Caco-2 (cell line): Measurements from ENCODE around the gene MYOCOS. TPM values are rescaled to one million over a fixed set of nuclear protein-coding genes. Genes with fewer than 3 reads are reported as not detected.
A peak's percentile ranks its signal among the peaks of the same experiment; 100 is the strongest.

Experiments used
- BruUV-seq: library from RNA; stranded (reverse); fragments of 400-500 nt; replicated peaks from 2 replicates; lab custom pipeline; 2021; lab: Mats Ljungman, UMichigan
- CTCF ChIA-PET: fragments of 300-600 bp; sonication (Branson Sonifier 250); formaldehyde crosslinking; loops from one replicate; lab custom pipeline; 2022; ENCODE audit warnings: antibody characterized with exemption; lab: Charles Lee
- POLR2A ChIA-PET: fragments of 300-600 bp; sonication (Branson Sonifier 250); formaldehyde crosslinking; loops from one replicate; lab custom pipeline; 2022; ENCODE audit warnings: antibody characterized with exemption; lab: Charles Lee
- DNase-seq, 2 experiments: peaks; one replicate each; pipeline versions ENCODE4 v3.0.0 to v3.0.0-alpha.2; 2020 to 2022
- H3K27me3 ChIP-seq: replicated peaks from 2 replicates; pipeline ENCODE4 v1.6.0; 2011; ENCODE audit warnings: low read length; ENCODE audit not compliant: control insufficient read depth, insufficient read depth
- H3K36me3 ChIP-seq: 2 replicates; pipeline ENCODE4 v1.5.1; 2011; ENCODE audit warnings: low read length; ENCODE audit not compliant: control insufficient read depth, insufficient read depth
- H3K4me1 ChIP-seq: fragments of 250-450 bp; sonication (Bioruptor Pico); 2 replicates; pipeline ENCODE4 v1.5.1; 2020; ENCODE audit warnings: mild to moderate bottlenecking
- H3K4me3 ChIP-seq: 2 replicates; pipeline ENCODE4 v1.5.1; 2011; ENCODE audit warnings: low read depth, mild to moderate bottlenecking, control low read depth, low read length
- H3K9me3 ChIP-seq: fragments of 250-450 bp; sonication (Bioruptor Pico); 2 replicates; pipeline ENCODE4 v1.5.1; 2020; ENCODE audit warnings: mild to moderate bottlenecking, moderate library complexity
- H3K27ac Mint-ChIP-seq: one replicate; pipeline ENCODE4 v1.8.0; 2022; ENCODE audit warnings: mixed read lengths; ENCODE audit not compliant: unreplicated experiment
- H3K27me3 Mint-ChIP-seq: one replicate; pipeline ENCODE4 v1.8.0; 2022; ENCODE audit warnings: mixed read lengths; ENCODE audit not compliant: insufficient read depth, unreplicated experiment
- H3K36me3 Mint-ChIP-seq: one replicate; pipeline ENCODE4 v1.8.0; 2022; ENCODE audit warnings: mild to moderate bottlenecking, mixed read lengths; ENCODE audit not compliant: insufficient read depth, unreplicated experiment
- H3K4me1 Mint-ChIP-seq: one replicate; pipeline ENCODE4 v1.8.0; 2022; ENCODE audit warnings: low read depth, mixed read lengths; ENCODE audit not compliant: unreplicated experiment
- H3K4me3 Mint-ChIP-seq: one replicate; pipeline ENCODE4 v1.8.0; 2022; ENCODE audit warnings: mild to moderate bottlenecking, moderate library complexity, mixed read lengths; ENCODE audit not compliant: unreplicated experiment
- H3K9me3 Mint-ChIP-seq: one replicate; pipeline ENCODE4 v1.8.0; 2022; ENCODE audit warnings: mixed read lengths; ENCODE audit not compliant: unreplicated experiment
- intact Hi-C: fragments of 100-400 bp; cut with micrococcal nuclease; formaldehyde crosslinking; loops from one replicate; pipeline ENCODE4 v1.10.0; 2022; ENCODE audit not compliant: unreplicated experiment
- total RNA-seq: library from RNA; stranded (reverse); gene quantifications from 2 replicates; pipeline ENCODE4 v1.2.3, GENCODE V29; 2022
- TF ChIP-seq, protein P1 (sequence below), 2 experiments: fragments of 200-600 bp in 1 of 2; IDR thresholded peaks; 1 replicate in 1 of 2; 2 replicates in 1 of 2; pipeline versions ENCODE4 v1.5.1 to v1.8.0; 2011 to 2022; ENCODE audit warnings: antibody characterized with exemption in 1 of 2, control low read depth in 1 of 2, inconsistent platforms in 1 of 2, low read depth in 1 of 2, low read length in 1 of 2, mild to moderate bottlenecking in 1 of 2, moderate library complexity in 1 of 2; ENCODE audit not compliant: insufficient read depth in 1 of 2, severe bottlenecking in 1 of 2, unreplicated experiment in 1 of 2

Gene MYOCOS
- total RNA-seq, 1 experiment from 2014 or later, result 0.18 TPM

DNA sequence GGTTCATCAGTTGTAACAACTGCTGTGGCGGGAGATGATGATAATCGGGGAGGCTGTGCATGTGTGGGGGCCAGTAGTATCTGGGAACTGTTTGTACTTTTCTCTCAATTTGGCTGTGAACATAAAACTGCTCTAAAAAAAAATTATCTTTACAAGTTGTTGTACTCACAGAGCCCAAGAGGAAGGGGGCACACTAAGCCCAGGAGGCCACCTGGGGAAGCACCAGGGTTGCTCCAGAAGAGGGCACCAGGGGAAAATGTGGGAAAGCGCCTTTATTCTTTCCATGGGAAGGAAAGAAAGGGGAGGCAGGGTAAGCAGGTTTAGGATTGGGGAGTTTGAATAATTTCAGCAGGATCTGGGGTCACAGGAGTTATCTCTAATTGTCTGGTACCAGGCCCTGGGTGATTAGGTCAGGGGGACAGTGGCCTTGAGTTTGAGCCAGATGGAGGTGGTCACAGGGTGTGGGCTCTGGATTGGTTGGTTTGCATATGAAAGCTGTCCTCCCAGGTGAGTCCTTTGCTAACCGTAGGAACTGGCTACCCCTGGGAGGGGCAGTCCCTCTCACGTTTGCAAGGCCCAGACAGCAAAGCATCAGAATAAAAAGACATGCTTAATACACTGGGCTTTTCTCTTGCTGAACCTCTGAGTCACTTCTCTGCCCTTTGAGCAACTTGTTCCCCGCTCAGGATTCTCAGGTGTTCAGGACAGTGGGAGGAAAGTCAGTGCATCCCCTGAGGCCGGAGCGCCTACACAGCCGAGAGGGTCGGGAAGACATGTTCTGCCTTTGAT lies 19.2 kb downstream of the MYOCOS start:
- ChIA-PET POLR2A (no interaction called here), CTCF (interaction anchor here (4.8 kb wide), 1 partner anchor 76 kb away, joined by 66 read pairs; no protein-coding TSS in a partner anchor)
- no peaks in the 10 kb centered on the region; the same call in 1 of the 2 replicates for H3K4me1 ChIP-seq
- H3K4me3 ChIP-seq, result no peak overlapping the region
- TF ChIP-seq, protein P1, sequence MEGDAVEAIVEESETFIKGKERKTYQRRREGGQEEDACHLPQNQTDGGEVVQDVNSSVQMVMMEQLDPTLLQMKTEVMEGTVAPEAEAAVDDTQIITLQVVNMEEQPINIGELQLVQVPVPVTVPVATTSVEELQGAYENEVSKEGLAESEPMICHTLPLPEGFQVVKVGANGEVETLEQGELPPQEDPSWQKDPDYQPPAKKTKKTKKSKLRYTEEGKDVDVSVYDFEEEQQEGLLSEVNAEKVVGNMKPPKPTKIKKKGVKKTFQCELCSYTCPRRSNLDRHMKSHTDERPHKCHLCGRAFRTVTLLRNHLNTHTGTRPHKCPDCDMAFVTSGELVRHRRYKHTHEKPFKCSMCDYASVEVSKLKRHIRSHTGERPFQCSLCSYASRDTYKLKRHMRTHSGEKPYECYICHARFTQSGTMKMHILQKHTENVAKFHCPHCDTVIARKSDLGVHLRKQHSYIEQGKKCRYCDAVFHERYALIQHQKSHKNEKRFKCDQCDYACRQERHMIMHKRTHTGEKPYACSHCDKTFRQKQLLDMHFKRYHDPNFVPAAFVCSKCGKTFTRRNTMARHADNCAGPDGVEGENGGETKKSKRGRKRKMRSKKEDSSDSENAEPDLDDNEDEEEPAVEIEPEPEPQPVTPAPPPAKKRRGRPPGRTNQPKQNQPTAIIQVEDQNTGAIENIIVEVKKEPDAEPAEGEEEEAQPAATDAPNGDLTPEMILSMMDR (IDR thresholded peaks at IDR 0.05; ENCODE audit: insufficient read depth in 1 of 2, low read depth in 1 of 2, low read length in 1 of 2, severe bottlenecking in 1 of 2, unreplicated experiment in 1 of 2), result no peak
- H3K36me3 Mint-ChIP-seq, result no peaks in the 10 kb centered on the region
- H3K4me1 Mint-ChIP-seq, result peaks cover 10% of the 10 kb centered on the region
- H3K27me3 ChIP-seq, result no peaks in the 10 kb centered on the region
- H3K4me3 Mint-ChIP-seq, result peak overlapping the region; percentile 37
- H3K9me3 ChIP-seq, result no peaks in the 10 kb centered on the region
- intact Hi-C loops, result no loop called here
- BruUV-seq, result no TSS peak
- no peaks in the 10 kb centered on the region for H3K36me3 ChIP-seq
- no peaks in the 10 kb centered on the region for H3K9me3 Mint-ChIP-seq
- no peaks in the 10 kb centered on the region for H3K27me3 Mint-ChIP-seq
- peak in 1 of 2 experiments; percentile 23 for DNase-seq
- H3K27ac Mint-ChIP-seq, result peak overlapping the region; percentile 78

DNA sequence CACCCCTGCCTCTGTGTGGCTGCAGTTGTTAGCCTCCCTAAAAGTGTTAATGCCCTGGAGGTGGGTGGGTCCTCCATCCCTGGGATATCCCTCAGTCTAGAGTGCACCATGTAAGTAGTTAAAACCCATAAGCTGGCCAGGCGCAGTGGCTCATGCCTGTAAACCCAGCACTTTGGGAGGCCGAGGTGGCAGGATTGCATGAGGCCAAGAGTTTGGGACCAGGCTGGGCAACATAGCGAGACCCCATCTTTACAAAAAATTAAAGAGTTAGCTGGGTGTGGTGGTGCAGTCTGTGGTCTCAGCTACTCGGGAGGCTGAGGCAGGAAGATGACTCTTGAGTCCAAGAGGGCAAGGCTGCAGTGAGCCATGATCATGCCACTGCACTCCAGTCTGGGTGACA lies 20.2 kb downstream of the MYOCOS start:
- CTCF ChIA-PET, result interaction anchor here (0.7 to 4.8 kb wide), 3 partner anchors 75 to 138 kb away, joined by 3 to 66 read pairs (median 4); no protein-coding TSS in a partner anchor
- H3K27ac Mint-ChIP-seq, result no peak overlapping the region
- H3K36me3 ChIP-seq, result no peaks in the 10 kb centered on the region
- DNase-seq, result no peak
- BruUV-seq, result no TSS peak
- no peak overlapping the region for H3K4me3 ChIP-seq
- POLR2A ChIA-PET, result no interaction called here
- intact Hi-C loops, result no loop called here
- no peaks in the 10 kb centered on the region for H3K9me3 ChIP-seq
- no peaks in the 10 kb centered on the region; the same call in 1 of the 2 replicates for H3K4me1 ChIP-seq
- no peaks in the 10 kb centered on the region for H3K36me3 Mint-ChIP-seq
- no peak overlapping the region for H3K4me3 Mint-ChIP-seq
- H3K9me3 Mint-ChIP-seq, result no peaks in the 10 kb centered on the region
- H3K27me3 Mint-ChIP-seq, result no peaks in the 10 kb centered on the region
- TF ChIP-seq, protein P1 (IDR thresholded peaks at IDR 0.05; ENCODE audit: insufficient read depth in 1 of 2, low read depth in 1 of 2, low read length in 1 of 2, severe bottlenecking in 1 of 2, unreplicated experiment in 1 of 2), result no peak
- H3K4me1 Mint-ChIP-seq, result peaks cover 10% of the 10 kb centered on the region
- no peaks in the 10 kb centered on the region for H3K27me3 ChIP-seq

DNA sequence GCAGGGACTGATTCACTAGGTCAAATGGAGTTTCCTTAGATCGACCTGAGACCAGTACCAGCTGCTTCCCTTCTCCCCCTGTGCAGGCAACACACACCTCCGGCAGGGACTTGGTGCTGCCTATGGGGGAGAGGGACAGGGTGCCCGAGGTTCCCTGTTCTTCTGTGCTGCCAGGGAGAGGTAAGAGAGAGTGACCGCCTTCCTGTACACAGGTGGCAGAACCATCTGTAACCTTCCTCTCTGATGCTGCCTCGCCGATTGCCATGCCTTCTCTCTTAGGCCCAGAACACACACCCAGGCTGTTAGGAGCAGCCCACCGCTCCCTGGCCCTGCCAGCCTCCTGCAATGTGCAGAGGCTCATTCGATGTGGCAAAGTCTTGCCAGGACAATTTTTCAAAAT lies 21.1 kb downstream of the MYOCOS start:
- Histone ChIP-seq H3K4me3 (no peak overlapping the region), H3K9me3 (no peaks in the 10 kb centered on the region), H3K4me1 (no peaks in the 10 kb centered on the region; the same call in 1 of the 2 replicates), H3K36me3 (no peaks in the 10 kb centered on the region), H3K27me3 (no peaks in the 10 kb centered on the region)
- no peak overlapping the region for H3K4me3 Mint-ChIP-seq
- peaks cover 10% of the 10 kb centered on the region for H3K4me1 Mint-ChIP-seq
- no peaks in the 10 kb centered on the region for H3K36me3 Mint-ChIP-seq
- intact Hi-C loops, result no loop called here
- DNase-seq, result no peak
- POLR2A ChIA-PET, result no interaction called here
- H3K27me3 Mint-ChIP-seq, result no peaks in the 10 kb centered on the region
- no TSS peak for BruUV-seq
- TF ChIP-seq, protein P1 (IDR thresholded peaks at IDR 0.05; ENCODE audit: insufficient read depth in 1 of 2, low read depth in 1 of 2, low read length in 1 of 2, severe bottlenecking in 1 of 2, unreplicated experiment in 1 of 2), result no peak
- CTCF ChIA-PET, result interaction anchor here (0.7 to 4.8 kb wide), 2 partner anchors 74 to 77 kb away, joined by 3 to 66 read pairs; no protein-coding TSS in a partner anchor
- H3K27ac Mint-ChIP-seq, result no peak overlapping the region
- H3K9me3 Mint-ChIP-seq, result no peaks in the 10 kb centered on the region
